ENCODE measurements around the gene ARRDC2. TPM values are rescaled to one million over a fixed set of nuclear protein-coding genes. Genes with fewer than 3 reads are reported as not detected.

The ARRDC2 gene
- total RNA-seq, 1 donor from 2014 or later = 4.0 TPM

GRCh38 chr19:18041054-18041453 is 33.1 kb downstream of the ARRDC2 start:
- Mint-ChIP-seq H3K4me1 (ENCODE audit: low read depth, unreplicated experiment) (no peaks in the 10 kb centered on the region), H3K27me3 (ENCODE audit: unreplicated experiment) (peaks cover 2% of the 10 kb centered on the region), H3K27ac (ENCODE audit: unreplicated experiment) (no peak overlapping the region), H3K4me3 (ENCODE audit: unreplicated experiment) (no peak overlapping the region), H3K9me3 (ENCODE audit: unreplicated experiment) (peaks cover 2% of the 10 kb centered on the region), H3K36me3 (ENCODE audit: unreplicated experiment) (no peaks in the 10 kb centered on the region)
- DNase-seq = no peak
- TF ChIP-seq CTCF (IDR thresholded peaks at IDR 0.05; ENCODE audit: partially characterized antibody, unreplicated experiment) = no peak

GRCh38 chr19:18043676-18044075 is 35.7 kb downstream of the ARRDC2 start:
- DNase-seq = no peak
- no peaks in the 10 kb centered on the region for H3K4me1 Mint-ChIP-seq (ENCODE audit: low read depth, unreplicated experiment)
- no peak overlapping the region for H3K27ac Mint-ChIP-seq (ENCODE audit: unreplicated experiment)
- TF ChIP-seq CTCF (IDR thresholded peaks at IDR 0.05; ENCODE audit: partially characterized antibody, unreplicated experiment) = no peak
- no peaks in the 10 kb centered on the region for H3K36me3 Mint-ChIP-seq (ENCODE audit: unreplicated experiment)
- no peak overlapping the region for H3K4me3 Mint-ChIP-seq (ENCODE audit: unreplicated experiment)
- peaks cover 3% of the 10 kb centered on the region for H3K27me3 Mint-ChIP-seq (ENCODE audit: unreplicated experiment)
- H3K9me3 Mint-ChIP-seq (ENCODE audit: unreplicated experiment) = peaks cover 2% of the 10 kb centered on the region

- H3K27ac Mint-ChIP-seq (ENCODE audit: unreplicated experiment) = no peak overlapping the region
- peak; percentile 23 for DNase-seq
- H3K4me3 Mint-ChIP-seq (ENCODE audit: unreplicated experiment) = no peak overlapping the region
These were observed 36.9 kb downstream of the ARRDC2 start for GRCh38 chr19:18044825-18045304.

GRCh38 chr19:18045307-18046050 is 37.5 kb downstream of the ARRDC2 start:
- Mint-ChIP-seq H3K27ac (ENCODE audit: unreplicated experiment) (no peak overlapping the region), H3K36me3 (ENCODE audit: unreplicated experiment) (no peaks in the 10 kb centered on the region), H3K9me3 (ENCODE audit: unreplicated experiment) (no peaks in the 10 kb centered on the region), H3K27me3 (ENCODE audit: unreplicated experiment) (peaks cover 1% of the 10 kb centered on the region), H3K4me3 (ENCODE audit: unreplicated experiment) (no peak overlapping the region), H3K4me1 (ENCODE audit: low read depth, unreplicated experiment) (no peaks in the 10 kb centered on the region)
- TF ChIP-seq CTCF (IDR thresholded peaks at IDR 0.05; ENCODE audit: partially characterized antibody, unreplicated experiment) = no peak
- no peak for DNase-seq

More at GRCh38 chr19:18044825-18045304, 36.9 kb downstream of the ARRDC2 start:
- no peaks in the 10 kb centered on the region for H3K9me3 Mint-ChIP-seq (ENCODE audit: unreplicated experiment)
- no peaks in the 10 kb centered on the region for H3K4me1 Mint-ChIP-seq (ENCODE audit: low read depth, unreplicated experiment)
- no peak for TF ChIP-seq CTCF (IDR thresholded peaks at IDR 0.05; ENCODE audit: partially characterized antibody, unreplicated experiment)
- peaks cover 1% of the 10 kb centered on the region for H3K27me3 Mint-ChIP-seq (ENCODE audit: unreplicated experiment)
- no peaks in the 10 kb centered on the region for H3K36me3 Mint-ChIP-seq (ENCODE audit: unreplicated experiment)

- no peaks in the 10 kb centered on the region for H3K36me3 Mint-ChIP-seq (ENCODE audit: unreplicated experiment)
- H3K27ac Mint-ChIP-seq (ENCODE audit: unreplicated experiment) = no peak overlapping the region
- no peak overlapping the region for H3K4me3 Mint-ChIP-seq (ENCODE audit: unreplicated experiment)
- TF ChIP-seq CTCF (IDR thresholded peaks at IDR 0.05; ENCODE audit: partially characterized antibody, unreplicated experiment) = no peak
- no peaks in the 10 kb centered on the region for H3K9me3 Mint-ChIP-seq (ENCODE audit: unreplicated experiment)
- no peaks in the 10 kb centered on the region for H3K4me1 Mint-ChIP-seq (ENCODE audit: low read depth, unreplicated experiment)
- peaks cover 3% of the 10 kb centered on the region for H3K27me3 Mint-ChIP-seq (ENCODE audit: unreplicated experiment)
- no peak for DNase-seq
These were observed 38.2 kb downstream of the ARRDC2 start for GRCh38 chr19:18046059-18046718.
